Astrocyte (in vitro differentiated cells and primary cell): ENCODE measurements around the gene NLE1. TPM values are rescaled to one million over a fixed set of nuclear protein-coding genes. Genes with fewer than 3 reads are reported as not detected.

Experiments used
- DNase-seq: peaks from one replicate; pipeline ENCODE4 v3.0.0-alpha.2; 2010; ENCODE audit warnings: low read depth
- FAIRE-seq: peaks from 2 replicates; lab custom pipeline; 2011; peaks lifted over from hg19 to GRCh38; lab: Jason Lieb, UNC
- H2AFZ ChIP-seq: 2 replicates; pipeline ENCODE4 v1.6.0; 2012; ENCODE audit warnings: low read depth, low read length, inconsistent platforms
- H3K27ac ChIP-seq: 2 replicates; pipeline ENCODE4 v1.5.1; 2011; ENCODE audit warnings: low read depth, low read length, inconsistent platforms
- H3K27me3 ChIP-seq: 2 replicates; pipeline ENCODE4 v1.6.0; 2011; ENCODE audit warnings: low read length, inconsistent platforms; ENCODE audit not compliant: insufficient read depth
- H3K36me3 ChIP-seq: 2 replicates; pipeline ENCODE4 v1.5.1; 2011; ENCODE audit warnings: low read length, inconsistent platforms; ENCODE audit not compliant: insufficient read depth
- H3K4me1 ChIP-seq: 2 replicates; pipeline ENCODE4 v1.5.1; 2011; ENCODE audit warnings: low read length, inconsistent platforms; ENCODE audit not compliant: insufficient read depth
- H3K4me2 ChIP-seq: 2 replicates; pipeline ENCODE4 v1.6.0; 2012; ENCODE audit warnings: low read length, inconsistent platforms
- H3K4me3 ChIP-seq: 2 replicates; pipeline ENCODE4 v1.5.1; 2011; ENCODE audit warnings: low read depth, mild to moderate bottlenecking, low read length, inconsistent platforms; ENCODE audit not compliant: insufficient read depth
- H3K79me2 ChIP-seq: 2 replicates; pipeline ENCODE4 v1.6.0; 2012; ENCODE audit warnings: mild to moderate bottlenecking, low read length, inconsistent platforms; ENCODE audit not compliant: insufficient read depth
- H3K9ac ChIP-seq: 2 replicates; pipeline ENCODE4 v1.6.0; 2012; ENCODE audit warnings: mild to moderate bottlenecking, low read length, inconsistent platforms
- H3K9me3 ChIP-seq: 2 replicates; pipeline ENCODE4 v1.5.1; 2012; ENCODE audit warnings: low read depth, mild to moderate bottlenecking, low read length, inconsistent platforms; ENCODE audit not compliant: insufficient read depth
- H4K20me1 ChIP-seq: 2 replicates; pipeline ENCODE4 v1.6.0; 2012; ENCODE audit warnings: low read length, inconsistent platforms; ENCODE audit not compliant: insufficient read depth
- H3K27ac Mint-ChIP-seq: one replicate; pipeline ENCODE4 v1.8.0; 2021; ENCODE audit warnings: mild to moderate bottlenecking, mixed read lengths; ENCODE audit not compliant: unreplicated experiment
- H3K27me3 Mint-ChIP-seq: one replicate; pipeline ENCODE4 v1.8.0; 2021; ENCODE audit warnings: low read depth, mixed read lengths; ENCODE audit not compliant: unreplicated experiment
- H3K36me3 Mint-ChIP-seq: one replicate; pipeline ENCODE4 v1.8.0; 2021; ENCODE audit warnings: low read depth, mixed read lengths; ENCODE audit not compliant: unreplicated experiment
- H3K4me1 Mint-ChIP-seq: one replicate; pipeline ENCODE4 v1.8.0; 2021; ENCODE audit warnings: low read depth, mixed read lengths; ENCODE audit not compliant: unreplicated experiment
- H3K4me3 Mint-ChIP-seq: one replicate; pipeline ENCODE4 v1.8.0; 2021; ENCODE audit warnings: mild to moderate bottlenecking, moderate library complexity, mixed read lengths; ENCODE audit not compliant: unreplicated experiment
- H3K9me3 Mint-ChIP-seq: one replicate; pipeline ENCODE4 v1.8.0; 2021; ENCODE audit warnings: mild to moderate bottlenecking, mixed read lengths; ENCODE audit not compliant: unreplicated experiment
- CTCF ChIP-seq: IDR thresholded peaks from 2 replicates; pipeline ENCODE4 v1.5.1; 2011; ENCODE audit warnings: low read depth, mild to moderate bottlenecking, inconsistent platforms, low read length, moderate library complexity; ENCODE audit not compliant: insufficient read depth
- EZH2 ChIP-seq: IDR thresholded peaks from 2 replicates; pipeline ENCODE4 v1.6.1; 2012; ENCODE audit warnings: mild to moderate bottlenecking, low read length, inconsistent platforms; ENCODE audit not compliant: insufficient read depth
- total RNA-seq: library from RNA; stranded (reverse); gene quantifications from 2 replicates; pipeline ENCODE4 v1.2.1, GENCODE V29; 2021

The NLE1 gene
- total RNA-seq, 1 donor from 2014 or later = 19.8 TPM

GRCh38 chr17:35119370-35120165, 22.5 kb downstream of the NLE1 start, which contains the start of gene RAD51D:
RAD51D (minus strand) TSS chr17:35119860; CDS start chr17:35119613, 247 bp downstream.
- no peaks in the 10 kb centered on the region for H3K27me3 ChIP-seq
- peaks cover 19% of the 10 kb centered on the region for H3K4me1 Mint-ChIP-seq
- peak within 1 kb of the TSS; percentile 87 for H2AFZ ChIP-seq
- FAIRE-seq = no peak
- H3K9me3 Mint-ChIP-seq = no peaks in the 10 kb centered on the region
- peaks cover 28% of the 10 kb centered on the region for H3K79me2 ChIP-seq
- TF ChIP-seq EZH2 (no peak), CTCF (peak; percentile 62)
- H3K27me3 Mint-ChIP-seq = peaks cover 18% of the 10 kb centered on the region
- peak; percentile 32 for DNase-seq
- peak within 1 kb of the TSS; percentile 85 for H3K9ac ChIP-seq
- peak within 1 kb of the TSS; percentile 93 for H3K4me3 Mint-ChIP-seq
- H3K36me3 ChIP-seq = no peaks in the 10 kb centered on the region
- H3K36me3 Mint-ChIP-seq = peaks cover 4% of the 10 kb centered on the region
- H3K4me2 ChIP-seq = peak within 1 kb of the TSS; percentile 97
- no peaks in the 10 kb centered on the region for H4K20me1 ChIP-seq
- H3K27ac Mint-ChIP-seq = peak within 1 kb of the TSS; percentile 88
- no peaks in the 10 kb centered on the region for H3K9me3 ChIP-seq
- H3K4me1 ChIP-seq = peaks cover 24% of the 10 kb centered on the region
- H3K4me3 ChIP-seq = peak within 1 kb of the TSS; percentile 69
- peak within 1 kb of the TSS; percentile 38 for H3K27ac ChIP-seq

- peaks cover 4% of the 10 kb centered on the region for H3K36me3 Mint-ChIP-seq
Observed at GRCh38 chr17:35117984-35118383, 24.1 kb downstream of the NLE1 start.

More at GRCh38 chr17:35117984-35118383, 24.1 kb downstream of the NLE1 start:
- peaks cover 19% of the 10 kb centered on the region for H3K4me1 Mint-ChIP-seq
- Histone ChIP-seq H3K79me2 (peaks cover 30% of the 10 kb centered on the region), H3K36me3 (no peaks in the 10 kb centered on the region), H2AFZ (no peak overlapping the region), H3K4me2 (peak overlapping the region; percentile 97), H3K4me3 (no peak overlapping the region), H3K27me3 (no peaks in the 10 kb centered on the region), H3K9ac (peak overlapping the region; percentile 85), H3K9me3 (no peaks in the 10 kb centered on the region), H3K27ac (no peak overlapping the region), H3K4me1 (peaks cover 24% of the 10 kb centered on the region), H4K20me1 (no peaks in the 10 kb centered on the region)
- peaks cover 15% of the 10 kb centered on the region for H3K27me3 Mint-ChIP-seq
- peaks cover under 1% of the 10 kb centered on the region for H3K9me3 Mint-ChIP-seq
- FAIRE-seq (no peak), DNase-seq (no peak)
- H3K27ac Mint-ChIP-seq = no peak overlapping the region
- TF ChIP-seq EZH2 (no peak), CTCF (peak; percentile 22)
- H3K4me3 Mint-ChIP-seq = peak overlapping the region; percentile 36
